GM19023 (cell line): ENCODE results near the gene MORC4.

Source experiments
- ATAC-seq: cut with Tn5 transposase; IDR thresholded peaks from one replicate; pipeline ENCODE4 v1.9.1; 2021; ENCODE audit warnings: mild to moderate bottlenecking, moderate library complexity; ENCODE audit not compliant: unreplicated experiment

The MORC4 gene

GRCh38 chrX:106917830-106918500 is 82.0 kb downstream of the MORC4 start:
- no peak for ATAC-seq

DNA sequence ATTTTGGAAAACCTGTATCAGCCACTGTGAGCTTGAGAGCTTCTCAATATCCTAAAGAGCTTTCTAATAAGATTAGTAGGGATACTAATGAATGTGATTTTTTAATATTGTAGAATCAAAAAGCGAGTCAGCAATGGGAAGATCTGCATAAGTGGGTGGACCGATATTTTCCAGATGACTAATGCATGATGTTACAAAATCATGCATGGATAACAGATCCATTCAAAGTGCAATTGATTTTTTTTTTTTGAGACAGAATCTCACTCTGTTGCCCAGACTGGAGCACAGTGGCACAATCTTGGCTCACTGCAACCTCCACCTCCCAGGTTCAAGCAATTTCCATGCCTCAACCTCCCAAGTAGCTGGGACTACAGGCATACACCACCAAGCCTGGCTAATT is 87.1 kb downstream of the MORC4 start:
- no peak for ATAC-seq

DNA sequence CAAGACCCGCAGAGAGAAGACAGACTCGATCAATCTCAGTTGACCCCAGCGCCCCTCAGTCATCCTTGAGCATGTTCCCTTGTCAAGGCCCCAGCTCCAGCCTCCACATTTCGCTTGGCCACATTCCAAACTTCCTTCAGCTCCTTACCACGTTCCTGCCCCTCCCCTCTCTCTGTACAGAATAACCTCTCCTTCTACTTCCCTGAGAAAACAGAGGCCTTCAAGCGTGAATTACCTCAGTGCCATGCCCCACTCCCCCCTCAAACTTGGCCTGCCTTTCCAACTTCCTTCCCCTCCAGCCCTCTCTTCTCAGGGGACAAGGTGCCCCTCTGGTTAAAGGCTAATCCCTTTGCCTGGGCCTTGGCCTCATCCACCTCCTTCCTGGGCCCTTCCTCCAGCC is 93.7 kb downstream of the MORC4 start:
- no peak for ATAC-seq

- no peak for ATAC-seq
Observed at GRCh38 chrX:106905064-106905708, 94.8 kb downstream of the MORC4 start.

GRCh38 chrX:106903856-106904528 is 96.0 kb downstream of the MORC4 start:
- no peak for ATAC-seq

GRCh38 chrX:106903291-106903824 is 96.7 kb downstream of the MORC4 start, which contains the start of gene RIPPLY1:
RIPPLY1 (minus strand) TSS chrX:106903341; CDS start chrX:106903287, 54 bp downstream.
- ATAC-seq = no peak

DNA sequence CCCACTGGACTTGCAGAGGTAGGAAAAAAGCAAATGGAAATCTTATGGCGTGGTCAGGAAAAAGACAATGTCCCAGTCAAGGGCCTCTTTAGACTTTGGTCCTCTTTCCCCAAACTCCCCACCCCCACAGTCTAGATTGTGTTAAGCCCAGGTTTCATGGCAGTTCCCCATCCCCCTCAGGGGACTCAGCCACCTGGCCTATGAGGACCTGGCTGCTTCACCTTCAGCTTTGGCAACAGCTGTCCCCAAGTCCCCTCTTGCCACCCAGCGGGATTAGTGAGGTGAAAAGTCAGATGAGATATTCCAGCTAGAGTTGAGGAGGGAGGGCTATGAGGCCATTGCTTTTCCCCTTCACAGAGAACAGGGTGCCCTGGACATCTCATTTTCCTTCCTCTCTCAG is 97.3 kb downstream of the MORC4 start:
- ATAC-seq = no peak

DNA sequence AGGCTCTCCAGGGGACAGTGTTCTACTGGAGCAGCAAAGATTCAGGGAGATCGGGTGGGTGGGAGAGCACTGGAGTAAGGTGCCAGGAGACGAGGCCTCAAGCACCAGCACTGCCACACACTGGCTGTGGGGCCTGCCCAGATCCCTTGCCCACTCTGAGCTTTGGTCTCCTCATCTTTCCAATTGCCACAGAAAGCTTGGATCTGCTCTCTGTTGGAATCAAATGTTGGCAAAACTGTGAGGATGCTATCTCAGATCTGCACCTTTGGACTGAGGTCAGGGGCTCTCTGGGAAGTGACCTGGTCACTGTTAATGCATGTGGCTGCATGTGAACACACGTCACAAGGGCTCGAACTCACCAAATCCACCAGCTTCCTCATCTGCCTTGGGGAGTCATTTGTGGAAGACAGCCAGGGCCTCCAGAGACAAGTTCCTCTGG is 98.2 kb downstream of the MORC4 start:
- ATAC-seq = no peak

- no peak for ATAC-seq
Observed at GRCh38 chrX:106901341-106901740, 98.7 kb downstream of the MORC4 start.

- no peak for ATAC-seq
Observed at GRCh38 chrX:106899841-106900240, 100.2 kb downstream of the MORC4 start.

DNA sequence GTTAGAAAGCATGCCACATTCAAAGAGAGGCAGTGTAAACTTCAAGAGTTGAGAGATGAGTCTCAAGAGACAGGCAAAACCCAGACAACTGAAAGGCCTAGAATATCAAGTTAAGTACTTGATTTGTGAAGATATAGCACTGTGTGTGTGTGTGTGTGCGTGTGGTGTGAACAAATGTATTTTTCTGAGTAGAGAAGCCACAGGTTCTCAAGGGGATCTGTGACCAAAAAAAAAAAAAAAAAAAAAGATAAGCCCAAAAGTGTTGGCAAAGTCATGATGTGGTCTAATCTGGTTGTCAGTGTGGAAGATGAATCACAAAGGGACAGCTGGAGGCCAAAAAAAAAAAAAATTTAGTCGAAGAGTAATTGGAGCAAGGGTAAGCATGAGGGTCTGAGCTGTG is 100.7 kb downstream of the MORC4 start:
- ATAC-seq = no peak

DNA sequence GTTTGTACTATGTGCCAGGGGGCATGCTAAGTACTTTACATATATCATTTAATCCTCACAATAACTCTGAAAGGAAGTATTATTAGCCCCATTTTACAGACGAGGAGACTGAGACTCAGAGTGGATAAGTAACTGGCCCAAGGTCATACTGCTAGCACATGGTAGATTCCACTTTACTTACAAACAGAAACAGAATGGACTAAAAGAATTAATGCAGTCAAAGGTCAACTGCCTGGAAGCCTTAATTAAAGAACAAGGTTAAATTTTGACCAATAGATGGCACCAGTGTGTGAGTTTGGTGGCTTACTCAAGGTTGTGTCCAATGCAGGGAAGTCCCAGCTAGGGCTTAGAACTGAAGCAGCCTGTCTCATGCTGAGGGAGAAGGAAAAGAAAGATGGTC is 101.5 kb downstream of the MORC4 start:
- ATAC-seq = peak; percentile 68

- no peak for ATAC-seq
Observed at GRCh38 chrX:106897259-106897658, 102.8 kb downstream of the MORC4 start.

DNA sequence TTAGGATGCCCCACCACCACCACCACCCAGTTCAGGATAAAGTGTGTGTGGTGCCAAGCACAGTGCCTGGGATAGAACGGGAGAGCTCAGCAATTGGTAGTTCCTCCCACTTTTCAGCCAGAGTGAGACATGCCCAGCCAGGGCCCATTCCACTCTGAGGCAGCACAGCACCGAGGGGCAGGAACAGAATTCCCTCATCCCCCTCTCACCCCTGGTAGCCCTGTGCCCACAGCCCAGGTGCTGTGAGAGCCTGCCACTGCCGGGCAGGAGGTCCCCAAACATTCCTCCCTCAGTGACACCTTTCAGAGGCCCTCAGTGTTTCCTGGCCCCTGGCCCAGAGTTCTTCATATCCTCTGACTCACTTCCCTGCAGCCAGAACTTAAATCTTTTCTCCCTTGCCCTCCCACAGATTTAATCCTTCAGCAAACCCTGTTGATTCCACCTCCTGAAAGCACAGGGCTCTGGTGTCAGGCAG is 105.0 kb downstream of the MORC4 start:
- ATAC-seq = no peak

DNA sequence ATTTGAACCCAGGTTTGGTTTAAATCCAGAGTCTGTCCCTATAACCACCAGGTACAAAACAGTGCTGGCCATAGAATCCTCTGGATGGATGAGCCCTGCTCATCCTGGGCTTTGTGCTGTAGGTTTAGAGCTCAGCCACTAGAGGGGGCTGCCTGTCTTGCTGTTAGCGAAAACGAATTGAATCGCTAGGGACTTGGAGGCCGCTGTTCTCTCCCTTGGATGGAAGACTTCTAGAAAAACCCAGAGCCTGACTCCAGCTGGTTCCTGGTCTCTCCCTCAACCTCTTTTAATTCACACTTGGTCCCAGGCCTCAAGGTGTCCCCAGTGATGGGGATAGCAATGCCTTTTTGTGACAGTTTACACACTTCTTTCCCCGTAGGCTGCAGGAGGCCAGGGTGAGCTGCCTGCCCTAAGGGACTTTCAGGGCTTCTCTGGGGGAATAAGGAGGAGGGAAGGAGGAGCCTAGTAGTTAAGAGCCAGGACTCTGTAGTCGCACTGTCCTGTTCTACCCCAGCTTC is 105.6 kb downstream of the MORC4 start:
- ATAC-seq = peak; percentile 77

DNA sequence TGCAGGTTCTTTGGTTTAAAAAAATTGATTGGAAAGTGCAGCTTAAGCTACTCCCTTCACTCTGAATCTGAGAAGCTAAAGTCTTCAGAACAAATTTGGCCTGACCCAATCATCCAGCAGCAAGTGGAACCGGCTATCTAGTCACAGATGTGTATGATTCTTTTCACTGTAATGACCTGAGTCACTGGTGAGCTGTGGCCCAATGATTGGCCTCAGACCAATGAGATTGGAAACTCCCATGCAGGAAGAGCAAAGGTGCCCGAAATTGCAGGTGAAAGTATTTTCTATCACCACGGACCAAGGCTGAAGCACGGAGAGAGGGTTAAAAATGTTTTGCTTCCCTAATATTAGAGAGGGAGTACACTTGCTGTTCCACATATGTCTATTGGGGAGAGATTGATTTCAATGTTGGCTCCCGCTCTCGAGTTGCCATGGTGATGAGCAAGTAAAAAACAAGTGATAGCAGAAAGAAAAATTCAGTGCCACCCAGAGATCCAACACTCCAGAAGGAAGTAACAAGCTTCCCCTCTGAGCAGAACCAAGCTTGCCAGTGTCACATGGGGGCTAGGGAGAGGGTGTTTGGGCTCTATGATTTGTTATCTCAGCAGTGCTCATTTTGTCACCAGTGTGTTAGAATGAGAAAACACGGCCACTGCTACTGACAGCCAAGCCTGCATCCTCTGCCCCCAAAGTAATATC is 108.1 kb downstream of the MORC4 start:
- no peak for ATAC-seq
